Measurements from ENCODE around the gene ACE. TPM values are rescaled to one million over a fixed set of nuclear protein-coding genes. Genes with fewer than 3 reads are reported as not detected.

ACE gene
- total RNA-seq, 4 donors from 2014 or later: 4.8 to 10.4 (median 8.2) TPM

DNA sequence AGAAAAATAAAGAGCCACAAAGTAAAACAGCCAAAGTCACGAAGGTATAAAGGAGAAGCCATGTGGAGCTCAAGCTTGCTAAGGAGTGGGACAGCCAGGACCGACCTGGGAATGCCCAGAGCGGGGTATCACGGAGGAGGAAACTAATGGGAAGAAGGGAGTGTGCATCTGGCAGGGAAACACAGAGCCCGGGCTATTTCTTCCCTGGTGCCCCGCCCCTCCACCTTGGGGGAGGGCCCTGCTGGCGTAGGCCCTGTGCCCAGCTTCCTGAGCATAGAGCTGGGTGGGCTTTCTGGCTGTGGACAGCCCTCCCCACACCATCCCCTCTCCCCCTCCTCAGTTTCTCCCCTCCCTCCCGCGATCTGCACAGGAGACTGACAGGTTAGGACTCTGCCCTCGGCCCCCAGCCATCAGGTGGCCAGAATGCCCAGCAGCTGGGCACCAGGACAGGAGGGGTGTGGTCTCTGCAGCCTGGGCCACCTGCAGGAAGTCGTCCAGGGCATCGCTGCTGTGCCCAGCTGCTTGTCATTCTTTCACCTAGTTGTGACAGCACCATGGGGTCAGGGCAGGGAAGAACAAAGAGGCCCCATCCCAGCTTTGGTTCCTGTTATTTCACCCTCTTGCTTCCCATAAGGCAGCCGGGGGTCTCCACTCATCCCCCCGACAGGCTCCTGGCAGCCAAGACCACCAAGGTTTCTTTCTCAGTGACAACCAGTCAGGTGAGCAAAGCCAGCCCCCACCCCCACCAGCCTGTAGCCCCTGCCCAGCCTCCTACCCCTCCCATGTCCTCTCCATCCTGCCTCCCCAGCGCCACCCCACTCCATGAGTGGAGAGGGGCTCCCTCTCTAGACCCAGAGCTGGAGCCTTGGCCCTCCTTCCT lies 66.3 kb downstream of the ACE start:
- no peak for TF ChIP-seq POLR2AphosphoS5 (IDR thresholded peaks at IDR 0.05)
- TF ChIP-seq POLR2A (IDR thresholded peaks at IDR 0.05): no peak
- no peak for TF ChIP-seq EP300 (IDR thresholded peaks at IDR 0.05)
- TF ChIP-seq, protein P1, sequence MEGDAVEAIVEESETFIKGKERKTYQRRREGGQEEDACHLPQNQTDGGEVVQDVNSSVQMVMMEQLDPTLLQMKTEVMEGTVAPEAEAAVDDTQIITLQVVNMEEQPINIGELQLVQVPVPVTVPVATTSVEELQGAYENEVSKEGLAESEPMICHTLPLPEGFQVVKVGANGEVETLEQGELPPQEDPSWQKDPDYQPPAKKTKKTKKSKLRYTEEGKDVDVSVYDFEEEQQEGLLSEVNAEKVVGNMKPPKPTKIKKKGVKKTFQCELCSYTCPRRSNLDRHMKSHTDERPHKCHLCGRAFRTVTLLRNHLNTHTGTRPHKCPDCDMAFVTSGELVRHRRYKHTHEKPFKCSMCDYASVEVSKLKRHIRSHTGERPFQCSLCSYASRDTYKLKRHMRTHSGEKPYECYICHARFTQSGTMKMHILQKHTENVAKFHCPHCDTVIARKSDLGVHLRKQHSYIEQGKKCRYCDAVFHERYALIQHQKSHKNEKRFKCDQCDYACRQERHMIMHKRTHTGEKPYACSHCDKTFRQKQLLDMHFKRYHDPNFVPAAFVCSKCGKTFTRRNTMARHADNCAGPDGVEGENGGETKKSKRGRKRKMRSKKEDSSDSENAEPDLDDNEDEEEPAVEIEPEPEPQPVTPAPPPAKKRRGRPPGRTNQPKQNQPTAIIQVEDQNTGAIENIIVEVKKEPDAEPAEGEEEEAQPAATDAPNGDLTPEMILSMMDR (IDR thresholded peaks at IDR 0.05): no peak
- no peak for ATAC-seq
- Histone ChIP-seq H3K27ac (no peak overlapping the region), H3K36me3 (no peaks in the 10 kb centered on the region), H3K4me1 (peaks cover 0 to 5% (median 4%) of the 10 kb centered on the region in 3 donors), H3K9me3 (no peaks in the 10 kb centered on the region), H3K27me3 (peaks cover 28% of the 10 kb centered on the region), H3K4me3 (no peak overlapping the region)
- 31 to 50% methylated on average over 3 to 10 of the region's 15 CpGs for WGBS, 2 donors (ENCODE audit: low coverage in 1 of 2)

DNA sequence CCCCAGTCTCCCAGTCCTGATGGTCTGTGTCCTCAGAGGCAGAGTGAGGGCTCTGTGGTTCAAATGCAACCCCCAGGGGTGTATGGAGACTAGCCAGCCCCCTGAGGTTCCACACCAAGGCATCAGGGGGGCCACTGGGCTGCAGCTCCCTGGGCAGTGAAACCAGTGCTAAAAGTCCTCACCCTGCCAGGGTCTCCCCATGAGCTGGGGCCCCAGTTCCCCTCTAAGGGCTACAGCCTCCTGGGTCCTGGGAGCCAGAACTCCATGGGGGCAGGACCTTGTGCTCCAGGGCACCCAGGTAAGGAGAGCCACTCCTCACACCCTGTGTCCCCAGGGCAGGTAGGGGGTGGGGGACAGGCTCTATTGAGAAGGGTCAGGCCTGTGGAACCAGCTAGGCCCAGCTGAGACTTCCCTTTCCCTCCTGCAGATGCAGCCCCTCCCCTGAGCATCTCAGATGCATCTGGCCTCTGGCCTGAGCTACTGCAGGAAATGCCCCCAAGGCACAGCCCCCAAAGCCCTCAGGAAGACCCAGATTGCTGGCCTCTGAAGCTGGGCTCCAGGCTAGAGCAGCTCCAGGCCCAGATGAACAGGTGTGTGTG lies 67.1 kb downstream of the ACE start:
- Histone ChIP-seq H3K27ac (no peak overlapping the region), H3K9me3 (no peaks in the 10 kb centered on the region), H3K27me3 (peaks cover 21% of the 10 kb centered on the region), H3K36me3 (no peaks in the 10 kb centered on the region), H3K4me1 (peaks cover 0 to 3% (median 0%) of the 10 kb centered on the region in 3 donors), H3K4me3 (no peak overlapping the region)
- TF ChIP-seq POLR2A (IDR thresholded peaks at IDR 0.05) (no peak), POLR2AphosphoS5 (IDR thresholded peaks at IDR 0.05) (no peak), EP300 (IDR thresholded peaks at IDR 0.05) (no peak)
- TF ChIP-seq, protein P1 (IDR thresholded peaks at IDR 0.05): no peak
- ATAC-seq: no peak

DNA sequence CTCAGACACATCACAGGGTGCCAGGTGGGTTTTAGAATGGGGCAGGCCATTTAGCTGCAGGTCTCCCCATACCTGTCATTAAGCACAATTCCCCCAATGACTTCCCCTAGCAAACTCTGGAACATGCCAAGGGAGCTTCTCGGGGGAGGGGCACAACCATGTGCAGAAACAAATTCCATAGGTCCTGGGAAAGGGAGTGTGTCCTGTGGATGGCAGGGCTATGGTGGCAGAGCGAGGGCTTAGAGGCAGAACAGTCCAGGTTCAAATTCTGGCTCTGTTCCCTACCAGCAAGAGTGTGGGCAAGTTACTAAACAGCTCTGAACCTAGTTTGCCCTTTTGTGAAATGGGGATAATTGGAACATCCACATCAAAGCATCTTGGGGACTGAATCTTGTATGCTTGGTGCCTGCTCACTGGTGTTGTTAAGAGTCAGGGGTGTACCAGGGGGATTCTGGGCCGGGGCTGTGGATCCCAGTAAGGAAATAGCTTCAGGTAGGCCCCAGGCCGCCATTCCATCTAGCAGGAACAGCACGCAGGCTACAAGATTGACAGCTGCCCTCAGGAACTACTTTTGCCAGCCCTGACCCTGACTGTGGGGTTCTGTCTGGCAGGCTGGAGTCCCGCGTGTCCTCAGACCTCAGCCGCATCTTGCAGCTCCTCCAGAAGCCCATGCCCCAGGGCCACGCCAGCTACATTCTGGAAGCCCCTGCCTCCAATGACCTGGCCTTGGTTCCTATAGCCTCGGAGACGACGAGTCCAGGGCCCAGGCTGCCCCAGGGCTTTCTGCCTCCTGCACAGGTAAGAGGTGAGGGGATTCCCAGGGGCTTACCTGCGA lies 67.8 kb downstream of the ACE start:
- Histone ChIP-seq H3K27ac (no peak overlapping the region), H3K27me3 (peaks cover 13% of the 10 kb centered on the region), H3K36me3 (no peaks in the 10 kb centered on the region), H3K9me3 (no peaks in the 10 kb centered on the region), H3K4me1 (peaks cover 0 to 10% (median 0%) of the 10 kb centered on the region in 3 donors), H3K4me3 (no peak overlapping the region)
- no peak for ATAC-seq
- WGBS, 2 donors (ENCODE audit: low coverage in 1 of 2): 67 to 100% methylated on average over 1 to 3 of the region's 13 CpGs
- no peak for TF ChIP-seq POLR2A (IDR thresholded peaks at IDR 0.05)
- TF ChIP-seq EP300 (IDR thresholded peaks at IDR 0.05): no peak
- TF ChIP-seq, protein P1 (IDR thresholded peaks at IDR 0.05): no peak
- TF ChIP-seq POLR2AphosphoS5 (IDR thresholded peaks at IDR 0.05): no peak

DNA sequence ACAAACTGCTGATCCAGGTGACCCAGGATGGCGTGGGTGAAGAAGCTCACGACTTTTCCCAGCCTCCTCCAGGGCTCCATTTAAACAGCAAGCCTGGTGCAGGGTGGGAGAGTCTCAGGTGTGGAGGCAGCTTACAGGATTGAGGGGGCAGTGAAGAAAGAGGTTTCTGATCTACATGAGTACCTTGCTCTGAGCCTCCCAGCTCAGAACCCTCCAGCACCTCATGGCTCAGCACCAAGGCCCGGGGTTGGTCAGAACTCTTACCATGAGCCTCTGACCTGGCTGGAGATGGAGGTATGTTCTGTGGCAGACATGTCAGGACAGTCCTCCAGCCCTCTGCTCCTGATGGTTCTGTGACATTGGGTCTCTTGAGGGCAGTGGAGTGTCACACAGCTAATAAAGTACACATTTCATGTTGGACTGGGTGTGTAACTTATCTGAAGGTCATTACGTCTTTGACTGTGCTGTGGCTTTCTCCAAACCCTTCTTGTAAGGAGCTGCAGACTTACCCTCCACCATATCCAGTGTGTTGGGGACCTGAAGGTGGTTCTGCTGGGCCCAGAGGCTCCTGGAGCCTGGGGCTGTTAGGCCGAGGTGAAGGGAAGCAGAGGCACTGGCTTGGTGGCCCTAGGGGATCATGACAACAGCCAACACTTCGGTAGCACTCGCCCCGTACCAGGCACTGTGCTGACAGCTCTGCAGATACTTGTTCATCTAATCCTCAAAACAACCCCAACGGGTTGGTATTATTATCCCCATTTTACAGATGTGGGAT lies 69.6 kb downstream of the ACE start:
- no peak overlapping the region for H3K27ac ChIP-seq
- H3K9me3 ChIP-seq: no peaks in the 10 kb centered on the region
- no peak overlapping the region for H3K4me3 ChIP-seq
- peaks cover 4% of the 10 kb centered on the region for H3K27me3 ChIP-seq
- H3K36me3 ChIP-seq: no peaks in the 10 kb centered on the region
- 80 to 94% methylated on average over 3 to 6 of the region's 9 CpGs for WGBS, 2 donors (ENCODE audit: low coverage in 1 of 2)
- TF ChIP-seq POLR2AphosphoS5 (IDR thresholded peaks at IDR 0.05) (no peak), EP300 (IDR thresholded peaks at IDR 0.05) (no peak), POLR2A (IDR thresholded peaks at IDR 0.05) (no peak)
- TF ChIP-seq, protein P1 (IDR thresholded peaks at IDR 0.05): no peak
- peaks cover 0 to 18% (median 0%) of the 10 kb centered on the region in 3 donors for H3K4me1 ChIP-seq
- no peak for ATAC-seq

All from gastroesophageal sphincter (tissue), 4 donors.